Colon (tissue), 2 donors: Measurements from ENCODE around the gene AMZ1.

Source experiments
- FAIRE-seq: peaks from 2 replicates; lab custom pipeline; 2012; peaks lifted over from hg19 to GRCh38; lab: Jason Lieb, UNC
- donor health status: control.
- donor health status: control.

The AMZ1 gene

GRCh38 chr7:2750004-2750407, 62.0 kb downstream of the AMZ1 start:
- no peak for FAIRE-seq

- FAIRE-seq, result no peak
These were observed 63.1 kb downstream of the AMZ1 start for GRCh38 chr7:2751086-2751485.

GRCh38 chr7:2753148-2753547, 65.1 kb downstream of the AMZ1 start:
- no peak for FAIRE-seq

GRCh38 chr7:2754086-2754485, 66.1 kb downstream of the AMZ1 start:
- FAIRE-seq, result no peak

- no peak for FAIRE-seq
These were observed 66.9 kb downstream of the AMZ1 start for GRCh38 chr7:2754912-2755311.

- FAIRE-seq, result no peak
These were observed 67.5 kb downstream of the AMZ1 start for GRCh38 chr7:2755531-2755930.

GRCh38 chr7:2757361-2757903, 69.4 kb downstream of the AMZ1 start:
- no peak for FAIRE-seq

GRCh38 chr7:2757904-2758672, 70.1 kb downstream of the AMZ1 start:
- FAIRE-seq, result no peak

- no peak for FAIRE-seq
These were observed 70.9 kb downstream of the AMZ1 start for GRCh38 chr7:2758673-2759616.

GRCh38 chr7:2759736-2760097, 71.7 kb downstream of the AMZ1 start:
- FAIRE-seq, result no peak

- no peak for FAIRE-seq
These were observed 72.3 kb downstream of the AMZ1 start for GRCh38 chr7:2760098-2760889.

- FAIRE-seq, result no peak
These were observed 73.2 kb downstream of the AMZ1 start for GRCh38 chr7:2761131-2761624.

- no peak for FAIRE-seq
These were observed 73.9 kb downstream of the AMZ1 start for GRCh38 chr7:2761801-2762497.

GRCh38 chr7:2763597-2763996, 75.6 kb downstream of the AMZ1 start:
- FAIRE-seq, result no peak

GRCh38 chr7:2764621-2765020, 76.6 kb downstream of the AMZ1 start:
- FAIRE-seq, result no peak
